Type B pancreatic cell (in vitro differentiated cells): Measurements from ENCODE around the gene TBC1D16. TPM values are rescaled to one million over a fixed set of nuclear protein-coding genes. Genes with fewer than 3 reads are reported as not detected.

Source experiments
- DNase-seq: peaks from one replicate; pipeline ENCODE4 v3.0.0; 2021; ENCODE audit warnings: mixed read lengths; ENCODE audit not compliant: unreplicated experiment; ENCODE audit errors: extremely low spot score
- H3K27ac Mint-ChIP-seq: 2 replicates; pipeline ENCODE4 v1.8.0; 2021; ENCODE audit warnings: mild to moderate bottlenecking, mixed read lengths
- H3K27me3 Mint-ChIP-seq: 2 replicates; pipeline ENCODE4 v1.8.0; 2021; ENCODE audit warnings: mixed read lengths
- H3K36me3 Mint-ChIP-seq: 2 replicates; pipeline ENCODE4 v1.8.0; 2021; ENCODE audit warnings: mixed read lengths
- H3K4me1 Mint-ChIP-seq: one replicate; pipeline ENCODE4 v1.8.0; 2021; ENCODE audit warnings: mixed read lengths; ENCODE audit not compliant: unreplicated experiment
- H3K4me3 Mint-ChIP-seq: 2 replicates; pipeline ENCODE4 v1.8.0; 2021; ENCODE audit warnings: mild to moderate bottlenecking, mixed read lengths
- H3K9me3 Mint-ChIP-seq: 2 replicates; pipeline ENCODE4 v1.8.0; 2021; ENCODE audit warnings: mixed read lengths
- total RNA-seq: library from RNA; stranded (reverse); gene quantifications from 2 replicates; pipeline ENCODE4 v1.2.1, GENCODE V29; 2021; ENCODE audit warnings: low replicate concordance
- TF ChIP-seq, protein P1 (sequence below): fragments of 200-600 bp; sonication (generic); conservative IDR thresholded peaks from 2 replicates; pipeline ENCODE4 v1.5.0; 2021; ENCODE audit warnings: antibody characterized with exemption, mild to moderate bottlenecking

Gene TBC1D16
- total RNA-seq, 1 donor from 2014 or later = 71.9 TPM

DNA sequence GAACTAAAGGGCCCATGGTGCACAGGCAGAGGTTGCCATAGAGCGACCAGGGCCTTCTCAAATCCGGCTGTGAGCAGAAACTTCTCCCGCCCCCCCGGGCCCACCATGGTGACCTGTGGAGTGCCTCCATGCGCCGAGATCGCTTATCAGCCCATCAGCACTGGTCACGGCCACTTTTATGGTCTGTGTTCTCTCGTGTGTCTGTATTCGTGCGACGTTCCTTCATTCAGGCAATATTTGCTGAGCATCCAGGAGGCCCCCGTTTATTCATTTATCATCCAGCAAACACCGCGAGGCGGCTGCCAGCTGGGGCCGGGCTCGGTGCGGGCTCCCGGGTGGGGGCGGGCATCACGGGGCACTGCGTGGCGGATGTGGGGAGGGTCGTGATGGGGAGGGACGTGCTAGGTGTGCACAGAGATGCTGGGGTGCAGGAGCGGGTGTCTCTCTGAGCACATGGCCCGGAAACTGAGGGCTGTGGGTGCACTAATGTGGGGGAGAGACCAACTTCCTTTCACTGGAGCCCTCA lies 108.5 kb downstream of the TBC1D16 start:
- DNase-seq = no peak
- Mint-ChIP-seq H3K27ac (no peak overlapping the region), H3K36me3 (no peaks in the 10 kb centered on the region), H3K4me1 (peaks cover 13% of the 10 kb centered on the region), H3K27me3 (peaks cover 8% of the 10 kb centered on the region), H3K9me3 (no peaks in the 10 kb centered on the region), H3K4me3 (no peak overlapping the region)
- TF ChIP-seq, protein P1, sequence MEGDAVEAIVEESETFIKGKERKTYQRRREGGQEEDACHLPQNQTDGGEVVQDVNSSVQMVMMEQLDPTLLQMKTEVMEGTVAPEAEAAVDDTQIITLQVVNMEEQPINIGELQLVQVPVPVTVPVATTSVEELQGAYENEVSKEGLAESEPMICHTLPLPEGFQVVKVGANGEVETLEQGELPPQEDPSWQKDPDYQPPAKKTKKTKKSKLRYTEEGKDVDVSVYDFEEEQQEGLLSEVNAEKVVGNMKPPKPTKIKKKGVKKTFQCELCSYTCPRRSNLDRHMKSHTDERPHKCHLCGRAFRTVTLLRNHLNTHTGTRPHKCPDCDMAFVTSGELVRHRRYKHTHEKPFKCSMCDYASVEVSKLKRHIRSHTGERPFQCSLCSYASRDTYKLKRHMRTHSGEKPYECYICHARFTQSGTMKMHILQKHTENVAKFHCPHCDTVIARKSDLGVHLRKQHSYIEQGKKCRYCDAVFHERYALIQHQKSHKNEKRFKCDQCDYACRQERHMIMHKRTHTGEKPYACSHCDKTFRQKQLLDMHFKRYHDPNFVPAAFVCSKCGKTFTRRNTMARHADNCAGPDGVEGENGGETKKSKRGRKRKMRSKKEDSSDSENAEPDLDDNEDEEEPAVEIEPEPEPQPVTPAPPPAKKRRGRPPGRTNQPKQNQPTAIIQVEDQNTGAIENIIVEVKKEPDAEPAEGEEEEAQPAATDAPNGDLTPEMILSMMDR = no peak

DNA sequence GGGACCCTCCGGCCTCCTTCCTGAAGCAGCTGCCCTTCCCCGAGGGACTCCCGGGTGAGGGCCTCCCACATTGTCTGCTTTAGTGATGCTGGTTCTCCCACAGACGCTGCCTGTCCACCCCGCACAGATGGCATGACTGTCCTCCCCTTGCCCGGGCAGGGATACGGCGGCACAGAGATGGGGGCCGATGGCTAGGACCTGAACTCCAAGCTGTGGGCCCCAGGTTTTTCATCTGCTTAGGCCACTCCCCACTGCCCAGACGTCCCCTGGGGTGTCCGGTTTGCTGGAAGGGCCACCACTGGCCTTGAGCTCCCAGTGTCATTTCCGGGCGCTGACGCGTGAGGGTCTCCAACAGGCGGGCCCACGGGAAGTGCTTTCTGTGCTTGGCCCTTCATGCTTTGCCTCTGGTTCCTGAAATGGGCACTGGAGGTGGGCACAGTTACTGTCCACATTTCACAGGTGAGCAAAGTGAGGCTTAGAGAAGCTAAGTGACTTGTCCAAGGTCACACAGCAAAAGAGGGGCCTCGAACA lies 109.0 kb downstream of the TBC1D16 start:
- no peak for DNase-seq
- H3K9me3 Mint-ChIP-seq = no peaks in the 10 kb centered on the region
- peaks cover 8% of the 10 kb centered on the region for H3K27me3 Mint-ChIP-seq
- no peak overlapping the region for H3K4me3 Mint-ChIP-seq
- peaks cover 18% of the 10 kb centered on the region for H3K4me1 Mint-ChIP-seq
- TF ChIP-seq, protein P1 = no peak
- no peaks in the 10 kb centered on the region for H3K36me3 Mint-ChIP-seq
- H3K27ac Mint-ChIP-seq = no peak overlapping the region

DNA sequence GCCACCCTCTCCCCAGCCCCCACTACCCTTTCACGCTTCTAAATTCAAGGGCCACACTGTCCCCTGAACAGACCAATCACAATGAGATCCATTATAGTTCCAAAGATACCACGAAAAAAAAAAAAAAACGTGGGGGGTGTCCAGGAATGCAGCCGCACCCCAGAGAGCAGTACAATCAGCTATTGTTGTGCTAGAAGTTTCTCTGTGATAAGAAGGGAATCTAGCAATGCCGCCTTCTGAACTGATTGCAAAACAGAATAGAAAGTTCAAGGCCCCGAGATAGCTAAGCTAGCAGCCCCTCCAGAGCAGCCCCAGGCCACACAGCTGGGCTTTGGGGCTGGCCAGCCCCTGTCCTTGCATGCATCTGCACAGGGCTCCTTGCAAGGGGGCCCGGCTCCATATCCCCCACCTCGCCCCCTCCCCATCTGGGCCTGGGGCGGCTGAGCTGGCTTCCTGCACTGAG lies 109.5 kb downstream of the TBC1D16 start:
- DNase-seq = no peak
- Mint-ChIP-seq H3K36me3 (no peaks in the 10 kb centered on the region), H3K9me3 (no peaks in the 10 kb centered on the region), H3K27me3 (peaks cover 8% of the 10 kb centered on the region), H3K27ac (peak overlapping the region; percentile 59), H3K4me1 (peaks cover 19% of the 10 kb centered on the region), H3K4me3 (no peak overlapping the region)
- TF ChIP-seq, protein P1 = no peak

DNA sequence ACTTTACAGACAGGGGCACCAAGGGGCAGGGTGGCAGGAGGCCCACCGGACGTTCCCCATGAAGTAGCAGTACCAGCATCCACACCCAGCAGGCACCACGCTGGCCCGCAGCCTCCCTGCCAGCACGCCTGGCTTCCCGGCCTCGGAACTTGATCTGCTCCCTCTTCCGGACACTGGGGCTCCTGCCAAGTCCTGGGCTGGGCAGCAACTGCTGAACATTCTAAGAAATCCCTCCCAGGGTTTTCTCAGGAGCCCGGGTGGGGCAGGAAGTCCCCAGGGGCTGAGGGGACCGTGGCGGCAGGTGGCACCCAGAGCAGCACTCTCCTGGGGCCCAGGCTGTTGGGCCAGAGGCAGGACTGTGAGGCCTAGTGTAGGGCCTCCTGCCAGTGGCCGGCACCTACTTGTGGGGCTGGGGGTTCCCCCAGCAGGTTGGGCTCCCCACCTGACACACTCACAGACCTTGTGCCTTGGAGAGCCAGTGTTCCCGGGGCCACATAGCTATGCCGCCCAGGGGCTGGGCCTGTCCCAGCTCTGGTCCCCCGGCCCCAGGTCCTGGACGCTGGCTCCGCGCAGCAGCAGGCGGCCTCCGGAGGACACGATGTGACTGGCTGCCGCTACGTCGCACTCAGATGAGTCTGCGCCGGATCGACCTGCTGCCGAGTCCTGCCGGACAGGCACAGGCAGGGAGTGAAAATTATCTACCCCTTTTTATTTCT lies 110.3 kb downstream of the TBC1D16 start:
- H3K4me1 Mint-ChIP-seq = peaks cover 19% of the 10 kb centered on the region
- H3K27ac Mint-ChIP-seq = peak overlapping the region; percentile 59
- no peak for DNase-seq
- H3K36me3 Mint-ChIP-seq = no peaks in the 10 kb centered on the region
- H3K27me3 Mint-ChIP-seq = peaks cover 5% of the 10 kb centered on the region
- H3K4me3 Mint-ChIP-seq = no peak overlapping the region
- TF ChIP-seq, protein P1 = no peak
- H3K9me3 Mint-ChIP-seq = no peaks in the 10 kb centered on the region

DNA sequence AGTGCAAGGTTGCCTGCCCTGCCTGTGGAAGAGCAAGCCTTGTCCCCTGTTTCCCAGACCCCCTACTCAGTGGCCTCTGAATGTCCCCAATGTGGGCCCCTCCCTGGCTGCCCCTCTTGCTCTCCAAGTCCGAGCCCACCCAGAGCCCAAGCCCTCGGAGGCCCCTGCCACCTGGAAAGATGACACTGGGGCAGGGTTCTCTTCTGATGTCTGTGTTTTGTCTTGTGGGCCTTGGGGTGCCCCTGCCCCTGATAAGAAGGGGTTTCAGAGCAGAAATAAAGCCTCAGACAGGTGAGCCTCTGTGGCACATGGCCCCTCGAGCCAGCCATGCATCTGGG lies 111.1 kb downstream of the TBC1D16 start:
- H3K36me3 Mint-ChIP-seq = no peaks in the 10 kb centered on the region
- no peak overlapping the region for H3K4me3 Mint-ChIP-seq
- peaks cover 19% of the 10 kb centered on the region for H3K4me1 Mint-ChIP-seq
- DNase-seq = no peak
- TF ChIP-seq, protein P1 = no peak
- peaks cover 5% of the 10 kb centered on the region for H3K27me3 Mint-ChIP-seq
- H3K27ac Mint-ChIP-seq = peak overlapping the region; percentile 31
- no peaks in the 10 kb centered on the region for H3K9me3 Mint-ChIP-seq
